Neuronal stem cell (in vitro differentiated cells): Measurements from ENCODE around the gene DOLPP1.

Experiments used
- DNase-seq: peaks from one replicate; pipeline ENCODE4 v3.0.0-alpha.2; 2013; ENCODE audit warnings: low spot score
- H2AFZ ChIP-seq: one replicate; pipeline ENCODE4 v1.6.1; 2013; ENCODE audit warnings: mild to moderate bottlenecking, low read length, inconsistent platforms
- H2AK5ac ChIP-seq: 2 replicates; pipeline ENCODE4 v1.6.1; 2013; ENCODE audit warnings: low read depth, mild to moderate bottlenecking, inconsistent platforms, low read length, moderate library complexity, mixed read lengths
- H2BK120ac ChIP-seq: 2 replicates; pipeline ENCODE4 v1.6.1; 2013; ENCODE audit warnings: low read depth, mild to moderate bottlenecking, inconsistent platforms, low read length, moderate library complexity, mixed read lengths
- H2BK12ac ChIP-seq: one replicate; pipeline ENCODE4 v1.6.1; 2013; ENCODE audit warnings: low read length, inconsistent platforms
- H2BK15ac ChIP-seq: 2 replicates; pipeline ENCODE4 v1.6.1; 2013; ENCODE audit warnings: mild to moderate bottlenecking, low read length, inconsistent platforms, mixed read lengths
- H2BK5ac ChIP-seq: one replicate; pipeline ENCODE4 v1.6.1; 2013; ENCODE audit warnings: inconsistent platforms, mild to moderate bottlenecking, low read length, moderate library complexity
- H3K14ac ChIP-seq: one replicate; pipeline ENCODE4 v1.6.1; 2013; ENCODE audit warnings: low read length, inconsistent platforms
- H3K18ac ChIP-seq: 2 replicates; pipeline ENCODE4 v1.6.1; 2013; ENCODE audit warnings: low read length, inconsistent platforms
- H3K23ac ChIP-seq: 2 replicates; pipeline ENCODE4 v1.6.1; 2013; ENCODE audit warnings: low read depth, mild to moderate bottlenecking, mixed read lengths, low read length, inconsistent platforms; ENCODE audit not compliant: poor library complexity
- H3K27ac ChIP-seq: replicated peaks from 3 replicates; pipeline ENCODE4 v1.5.1; 2013; ENCODE audit warnings: low read length, inconsistent platforms
- H3K27me3 ChIP-seq, 3 experiments: 2 replicates each; pipeline ENCODE4 v1.6.1; 2013; ENCODE audit warnings: low read length in 3 of 3, mild to moderate bottlenecking in 2 of 3, inconsistent platforms in 1 of 3, low read depth in 1 of 3, mixed read lengths in 1 of 3, moderate library complexity in 1 of 3; ENCODE audit not compliant: control insufficient read depth in 3 of 3, insufficient read depth in 3 of 3
- H3K36me3 ChIP-seq, 2 donors: replicated peaks in 1 of 2; 2 replicates each; pipeline ENCODE4 v1.6.1; 2013; ENCODE audit warnings: low read length in 2 of 2; ENCODE audit not compliant: control insufficient read depth in 2 of 2, insufficient read depth in 2 of 2
- H3K4ac ChIP-seq: 2 replicates; pipeline ENCODE4 v1.6.1; 2013; ENCODE audit warnings: inconsistent platforms, mild to moderate bottlenecking, low read length, moderate library complexity
- H3K4me1 ChIP-seq, 2 donors: 1 replicate in 1 of 2; 2 replicates in 1 of 2; pipeline ENCODE4 v1.6.1; 2013; ENCODE audit warnings: low read length in 2 of 2, low read depth in 1 of 2; ENCODE audit not compliant: control insufficient read depth in 2 of 2, insufficient read depth in 1 of 2
- H3K4me2 ChIP-seq: one replicate; pipeline ENCODE4 v1.6.1; 2013; ENCODE audit warnings: mild to moderate bottlenecking, low read length, inconsistent platforms; ENCODE audit not compliant: insufficient read depth, poor library complexity, severe bottlenecking
- H3K4me3 ChIP-seq, 2 donors: 2 replicates each; pipeline ENCODE4 v1.5.1; 2013; ENCODE audit warnings: low read length in 2 of 2, mild to moderate bottlenecking in 2 of 2, inconsistent platforms in 1 of 2, moderate library complexity in 1 of 2
- H3K79me1 ChIP-seq: one replicate; pipeline ENCODE4 v1.6.1; 2013; ENCODE audit warnings: low read depth, mild to moderate bottlenecking, inconsistent platforms, low read length, moderate library complexity
- H3K9ac ChIP-seq: one replicate; pipeline ENCODE4 v1.6.1; 2013; ENCODE audit warnings: mild to moderate bottlenecking, low read depth, low read length, inconsistent platforms; ENCODE audit not compliant: poor library complexity
- H3K9me3 ChIP-seq, 2 donors: replicated peaks in 1 of 2; 2 replicates each; pipeline versions ENCODE3 to v1.6.1; 2013; ENCODE audit warnings: low read length in 2 of 2, mild to moderate bottlenecking in 2 of 2, inconsistent platforms in 1 of 2, low read depth in 1 of 2, mixed read lengths in 1 of 2, moderate library complexity in 1 of 2; ENCODE audit not compliant: control insufficient read depth in 2 of 2, insufficient read depth in 1 of 2
- H4K8ac ChIP-seq: one replicate; pipeline ENCODE4 v1.6.1; 2013; ENCODE audit warnings: low read depth, mild to moderate bottlenecking, inconsistent platforms, low read length, moderate library complexity
- H4K91ac ChIP-seq: one replicate; pipeline ENCODE4 v1.6.1; 2013; ENCODE audit warnings: low read length, low read depth, mild to moderate bottlenecking, inconsistent platforms; ENCODE audit not compliant: poor library complexity
- WGBS, 2 donors: extraction: QIAGEN DNeasy Blood & Tissue Kit; methylation state at CpG; one replicate each; pipeline ENCODE4 v1.1.7; 2013; ENCODE audit warnings: missing lambda C conversion rate in 2 of 2, mixed read lengths in 1 of 2; ENCODE audit not compliant: insufficient read length in 2 of 2, insufficient replicate concordance in 1 of 2; ENCODE audit errors: extremely low coverage in 2 of 2; 5-methylcytosine and 5-hydroxymethylcytosine counted together

The DOLPP1 gene

DNA sequence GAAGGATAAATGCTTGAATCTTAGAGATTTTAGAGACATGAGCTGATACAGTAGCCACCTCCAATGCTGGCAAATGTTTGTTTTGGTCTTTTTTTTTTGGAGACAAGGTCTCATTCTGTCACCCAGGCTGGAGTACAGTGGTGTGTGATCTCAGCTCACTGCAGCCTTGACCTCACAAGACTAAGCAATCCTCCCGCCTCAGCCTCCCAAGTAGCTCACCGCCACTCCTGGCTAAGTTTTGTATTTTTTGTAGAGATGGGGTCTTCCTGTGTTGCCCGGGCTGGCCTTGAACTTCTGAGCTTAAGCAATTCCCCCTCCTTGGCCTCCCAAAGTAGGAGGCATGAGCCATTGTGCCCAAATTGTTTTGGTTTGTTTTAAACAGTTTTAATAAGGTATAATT lies 6.8 kb upstream of the DOLPP1 start:
- no peak overlapping the region for H2BK120ac ChIP-seq
- no CpG with 5 or more reads among the region's 3 CpGs for WGBS, 2 donors
- no peak overlapping the region for H3K9ac ChIP-seq
- no peak overlapping the region for H3K4ac ChIP-seq
- H3K27me3 ChIP-seq, result no peaks in the 10 kb centered on the region
- peaks cover 6 to 20% of the 10 kb centered on the region in 2 donors for H3K36me3 ChIP-seq
- H3K14ac ChIP-seq, result no peak overlapping the region
- H2BK5ac ChIP-seq, result no peak overlapping the region
- no peaks in the 10 kb centered on the region for H3K9me3 ChIP-seq
- H2AK5ac ChIP-seq, result no peak overlapping the region
- H2BK12ac ChIP-seq, result no peak overlapping the region
- H3K23ac ChIP-seq, result no peak overlapping the region
- H3K27ac ChIP-seq, result no peak overlapping the region
- no peak overlapping the region for H3K4me3 ChIP-seq
- no peak overlapping the region for H4K8ac ChIP-seq
- peaks cover 0 to 3% of the 10 kb centered on the region in 2 donors for H3K4me1 ChIP-seq
- H3K79me1 ChIP-seq, result no peaks in the 10 kb centered on the region
- no peak overlapping the region for H3K4me2 ChIP-seq
- no peak overlapping the region for H2BK15ac ChIP-seq
- no peak overlapping the region for H4K91ac ChIP-seq
- DNase-seq, result no peak
- no peak overlapping the region for H2AFZ ChIP-seq
- H3K18ac ChIP-seq, result no peak overlapping the region

GRCh38 chr9:129075996-129076639 lies 4.8 kb upstream of the DOLPP1 start:
- Histone ChIP-seq H3K4me2 (no peak overlapping the region), H3K9ac (no peak overlapping the region), H2BK12ac (no peak overlapping the region), H3K36me3 (peaks cover 0 to 5% of the 10 kb centered on the region in 2 donors), H2AK5ac (no peak overlapping the region), H4K8ac (no peak overlapping the region), H2BK15ac (no peak overlapping the region), H3K4me1 (peaks cover 2 to 3% of the 10 kb centered on the region in 2 donors), H4K91ac (no peak overlapping the region), H3K14ac (no peak overlapping the region), H2BK5ac (no peak overlapping the region), H3K9me3 (no peaks in the 10 kb centered on the region), H3K27me3 (no peaks in the 10 kb centered on the region), H3K23ac (peak overlapping the region; percentile 80), H3K27ac (no peak overlapping the region), H2AFZ (no peak overlapping the region), H3K4me3 (no peak overlapping the region), H3K4ac (no peak overlapping the region), H3K79me1 (no peaks in the 10 kb centered on the region), H3K18ac (no peak overlapping the region), H2BK120ac (no peak overlapping the region)
- WGBS, 2 donors, result no CpG with 5 or more reads among the region's 16 CpGs
- no peak for DNase-seq

- H2AFZ ChIP-seq, result no peak overlapping the region
- H3K27me3 ChIP-seq, result no peaks in the 10 kb centered on the region
- no peak overlapping the region for H2BK5ac ChIP-seq
- H2BK12ac ChIP-seq, result no peak overlapping the region
- H2AK5ac ChIP-seq, result no peak overlapping the region
- H3K4me3 ChIP-seq, result no peak overlapping the region
- no peak overlapping the region for H2BK120ac ChIP-seq
- H3K4ac ChIP-seq, result no peak overlapping the region
- H3K36me3 ChIP-seq, result peaks cover 0 to 3% of the 10 kb centered on the region in 2 donors
- H3K23ac ChIP-seq, result no peak overlapping the region
- H3K4me1 ChIP-seq, result peaks cover 3% of the 10 kb centered on the region in 2 donors
- WGBS, 2 donors, result no CpG with 5 or more reads among the region's 11 CpGs
- peaks cover 2% of the 10 kb centered on the region for H3K79me1 ChIP-seq
- H3K9me3 ChIP-seq, result no peaks in the 10 kb centered on the region
- no peak overlapping the region for H3K14ac ChIP-seq
- no peak for DNase-seq
- H3K27ac ChIP-seq, result no peak overlapping the region
- no peak overlapping the region for H3K18ac ChIP-seq
- no peak overlapping the region for H3K4me2 ChIP-seq
- no peak overlapping the region for H2BK15ac ChIP-seq
- no peak overlapping the region for H4K91ac ChIP-seq
- no peak overlapping the region for H3K9ac ChIP-seq
- H4K8ac ChIP-seq, result no peak overlapping the region
Measured at GRCh38 chr9:129076640-129077037, 4.3 kb upstream of the DOLPP1 start.

- H3K9ac ChIP-seq, result no peak overlapping the region
- H3K79me1 ChIP-seq, result peaks cover 8% of the 10 kb centered on the region
- no peaks in the 10 kb centered on the region for H3K36me3 ChIP-seq
- H2BK12ac ChIP-seq, result no peak overlapping the region
- H3K4me2 ChIP-seq, result no peak overlapping the region
- H3K18ac ChIP-seq, result no peak overlapping the region
- H3K4ac ChIP-seq, result no peak overlapping the region
- H3K23ac ChIP-seq, result no peak overlapping the region
- H3K27ac ChIP-seq, result no peak overlapping the region
- no peak overlapping the region for H3K14ac ChIP-seq
- no peak overlapping the region for H2BK120ac ChIP-seq
- H2AFZ ChIP-seq, result no peak overlapping the region
- no peaks in the 10 kb centered on the region for H3K27me3 ChIP-seq
- no peak overlapping the region for H2AK5ac ChIP-seq
- no peak overlapping the region for H2BK15ac ChIP-seq
- H2BK5ac ChIP-seq, result no peak overlapping the region
- H3K4me3 ChIP-seq, result no peak overlapping the region
- no peak overlapping the region for H4K8ac ChIP-seq
- H3K9me3 ChIP-seq, result no peaks in the 10 kb centered on the region
- H3K4me1 ChIP-seq, result peaks cover 0 to 8% of the 10 kb centered on the region in 2 donors
- no peak for DNase-seq
- H4K91ac ChIP-seq, result no peak overlapping the region
- no CpG with 5 or more reads among the region's 10 CpGs for WGBS, 2 donors
Measured at GRCh38 chr9:129077236-129077635, 3.7 kb upstream of the DOLPP1 start.
